ENCODE data around the gene VWA5B2.

GRCh38 chr3:184231671-184232070 lies 2.3 kb downstream of the VWA5B2 start:
- no peak for TF ChIP-seq CTCF (conservative IDR thresholded peaks at IDR 0.05 in 1 of 2, IDR thresholded peaks at IDR 0.05 in 1 of 2; ENCODE audit: low read depth in 1 of 2, low read length in 2 of 2)
- TF ChIP-seq EZH2 (IDR thresholded peaks at IDR 0.05; ENCODE audit: low read length, missing control alignments) = no peak
